Measurements from ENCODE around the gene STMND1. TPM values are rescaled to one million over a fixed set of nuclear protein-coding genes. Genes with fewer than 3 reads are reported as not detected.

The STMND1 gene
- not detected for total RNA-seq

DNA sequence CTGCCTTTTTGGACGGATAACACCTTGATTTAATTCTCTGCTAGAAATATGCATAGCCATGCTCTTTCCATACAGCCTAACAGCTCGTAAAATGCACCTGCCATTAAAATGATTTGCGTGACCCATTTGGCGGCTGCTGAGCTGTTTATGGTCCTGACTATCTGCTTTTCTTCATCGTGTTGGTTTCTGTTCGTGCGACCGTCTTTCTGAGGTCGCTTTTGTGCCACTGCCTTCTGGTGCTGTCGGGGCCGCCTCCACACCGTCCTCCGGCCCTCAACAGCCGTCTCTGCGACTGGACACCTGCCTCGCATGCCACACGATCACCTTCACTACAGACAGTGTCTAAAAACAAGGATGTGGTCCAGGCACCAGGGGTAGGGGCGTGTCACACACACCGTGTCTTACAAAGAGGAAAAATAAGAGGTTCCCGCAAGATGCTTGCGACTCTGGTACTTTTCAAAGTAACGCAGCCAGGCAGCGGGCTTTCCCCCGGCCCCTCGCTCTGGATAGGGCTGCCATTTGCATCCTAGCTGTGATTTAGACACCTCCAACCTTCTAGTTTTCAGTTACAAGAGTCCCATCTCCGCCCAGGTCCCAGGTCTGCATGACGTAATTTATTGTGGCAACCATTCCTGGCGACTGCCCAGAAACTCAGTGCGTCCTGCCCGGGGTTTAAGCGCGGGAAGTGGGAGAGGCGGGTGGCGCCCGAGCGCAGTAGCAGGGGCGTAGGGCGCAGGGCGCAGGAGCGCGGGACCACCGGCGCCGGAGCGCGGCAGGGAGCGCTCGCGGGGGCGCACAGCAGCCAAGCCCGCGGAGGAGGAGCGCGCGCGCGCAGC lies at the start of gene STMND1:
STMND1 (plus strand) TSS at position 629 of the 836 bp plus-strand sequence. CDS start 208 bp downstream, outside the sequence.

Other genes with a start within 250 kb of the STMND1 start
- gene RBM24, start 179.3 kb downstream of the STMND1 start, total RNA-seq: 48.2 TPM

All from metanephros (tissue), 1 donor.